ENCODE data around the gene IKBIP. TPM values are rescaled to one million over a fixed set of nuclear protein-coding genes. Genes with fewer than 3 reads are reported as not detected.

Gene IKBIP
- total RNA-seq, 1 experiment from 2014 or later, result 14.5 TPM

GRCh38 chr12:98582093-98582492 is 62.5 kb downstream of the IKBIP start:
- peak; percentile 57 for ATAC-seq
- intact Hi-C loops (cut with micrococcal nuclease), result no loop called here
- BruUV-seq (replicated peaks), result no TSS peak
- TF ChIP-seq ZBTB33 (IDR thresholded peaks at IDR 0.05; ENCODE audit: extremely low read depth, insufficient replicate concordance, low read length) (no peak), SRF (IDR thresholded peaks at IDR 0.05; ENCODE audit: low read depth) (no peak), CTCF (IDR thresholded peaks at IDR 0.05 in 2 of 3, conservative IDR thresholded peaks at IDR 0.05 in 1 of 3; ENCODE audit: borderline replicate concordance in 1 of 3, insufficient read depth in 1 of 3, low read depth in 2 of 3, low read length in 2 of 3) (no peak), EGR1 (IDR thresholded peaks at IDR 0.05; ENCODE audit: low read depth) (no peak), ATF3 (IDR thresholded peaks at IDR 0.05) (no peak), RAD21 (IDR thresholded peaks at IDR 0.05; ENCODE audit: low read depth) (no peak), JUND (IDR thresholded peaks at IDR 0.05) (no peak), SIN3A (IDR thresholded peaks at IDR 0.05; ENCODE audit: low read depth) (no peak), SP1 (IDR thresholded peaks at IDR 0.05; ENCODE audit: low read depth) (no peak), CEBPB (IDR thresholded peaks at IDR 0.05; ENCODE audit: low read depth) (no peak), MAX (IDR thresholded peaks at IDR 0.05) (no peak), REST (IDR thresholded peaks at IDR 0.05; ENCODE audit: low read depth) (no peak), POLR2AphosphoS5 (IDR thresholded peaks at IDR 0.05; ENCODE audit: low read depth, low read length) (no peak)
- H3K79me2 ChIP-seq (ENCODE audit: insufficient read depth, low read length), result no peaks in the 10 kb centered on the region
- ChIA-PET POLR2A (no interaction called here), RAD21 (ENCODE audit: low non-redundant PET in 1 of 2, low total read pairs in 2 of 2, uncharacterized antibody in 2 of 2, unreplicated experiment in 2 of 2) (no interaction called here), CTCF (no interaction called here)
- H3K9ac ChIP-seq (ENCODE audit: low read length), result no peak overlapping the region
- no peak overlapping the region for H3K27ac ChIP-seq (ENCODE audit: low read depth, low read length)
- no peaks in the 10 kb centered on the region for H3K9me2 ChIP-seq (ENCODE audit: insufficient read depth)
- H3K27me3 ChIP-seq (ENCODE audit: insufficient read depth, low read length), result no peaks in the 10 kb centered on the region
- peaks cover 21 to 43% of the 10 kb centered on the region in 2 experiments for H3K4me1 ChIP-seq (ENCODE audit: control insufficient read depth in 1 of 2, insufficient read depth in 2 of 2, low read length in 2 of 2)
- DNase-seq (ENCODE audit: low read depth, low spot score), result peak; percentile 40
- H4K20me1 ChIP-seq (ENCODE audit: insufficient read depth), result no peaks in the 10 kb centered on the region
- H2AFZ ChIP-seq (ENCODE audit: low read depth, low read length, poor library complexity, severe bottlenecking), result peak overlapping the region; percentile 41
- H3K36me3 ChIP-seq (ENCODE audit: control insufficient read depth in 1 of 2, insufficient read depth in 2 of 2, low read length in 2 of 2), result no peaks in the 10 kb centered on the region
- H3K9me3 ChIP-seq (ENCODE audit: control insufficient read depth in 1 of 2, insufficient read depth in 1 of 2, low read depth in 1 of 2, low read length in 2 of 2), result no peaks in the 10 kb centered on the region
- no peak overlapping the region for H3K4me3 ChIP-seq (replicated peaks in 1 of 2; ENCODE audit: low read depth in 1 of 2, low read length in 2 of 2)
- H3K4me2 ChIP-seq (ENCODE audit: low read length), result peak overlapping the region; percentile 46

Data from HCT116 (cell line).